ENCODE measurements around the gene HS3ST1.
"Not testable (repeated sequence)": the region's sequence is repeated elsewhere in the genome, so short reads cannot be mapped to it uniquely, and the experiment has no call there.

HS3ST1 gene

GRCh38 chr4:11397146-11397545, 31.5 kb downstream of the HS3ST1 start:
- Histone ChIP-seq H3F3A (ENCODE audit: low read depth) (no peaks in the 10 kb centered on the region), H3K4me3 (ENCODE audit: low read length, poor library complexity, severe bottlenecking) (no peak overlapping the region), H3K9me2 (replicated peaks; ENCODE audit: low read depth, low read length) (no peaks in the 10 kb centered on the region), H3K4me2 (ENCODE audit: low read depth, low read length, poor library complexity, severe bottlenecking) (no peak overlapping the region), H3K4me1 (ENCODE audit: insufficient read depth, low read length, poor library complexity, severe bottlenecking) (peaks cover 4% of the 10 kb centered on the region), H4K20me1 (ENCODE audit: insufficient read depth, low read length, poor library complexity, severe bottlenecking) (no peaks in the 10 kb centered on the region), H3K27me3 (ENCODE audit: insufficient read depth, low read length, poor library complexity, severe bottlenecking) (no peaks in the 10 kb centered on the region), H3K9me3 (ENCODE audit: insufficient read depth, low read depth, low read length) (no peaks in the 10 kb centered on the region), H3K36me3 (ENCODE audit: insufficient read depth, low read length) (no peaks in the 10 kb centered on the region), H3K79me2 (ENCODE audit: insufficient read depth, low read length) (no peaks in the 10 kb centered on the region), H2AFZ (ENCODE audit: low read length) (no peak overlapping the region), H3K9ac (ENCODE audit: low read depth, low read length, poor library complexity, severe bottlenecking) (no peak overlapping the region)
- no peak for TF ChIP-seq CTCF (conservative IDR thresholded peaks at IDR 0.05; ENCODE audit: low read length)
- TF ChIP-seq EZH2phosphoT487 (IDR thresholded peaks at IDR 0.05; ENCODE audit: borderline replicate concordance): no peak

- no peaks in the 10 kb centered on the region for H3K9me2 ChIP-seq (replicated peaks; ENCODE audit: low read depth, low read length)
- no peaks in the 10 kb centered on the region for H3K79me2 ChIP-seq (ENCODE audit: insufficient read depth, low read length)
- H3K36me3 ChIP-seq (ENCODE audit: insufficient read depth, low read length): no peaks in the 10 kb centered on the region
- H3K4me1 ChIP-seq (ENCODE audit: insufficient read depth, low read length, poor library complexity, severe bottlenecking): peaks cover 4% of the 10 kb centered on the region
- no peaks in the 10 kb centered on the region for H3K27me3 ChIP-seq (ENCODE audit: insufficient read depth, low read length, poor library complexity, severe bottlenecking)
- no peak overlapping the region for H3K9ac ChIP-seq (ENCODE audit: low read depth, low read length, poor library complexity, severe bottlenecking)
- H3K4me3 ChIP-seq (ENCODE audit: low read length, poor library complexity, severe bottlenecking): no peak overlapping the region
- H3K9me3 ChIP-seq (ENCODE audit: insufficient read depth, low read depth, low read length): no peaks in the 10 kb centered on the region
- H3K4me2 ChIP-seq (ENCODE audit: low read depth, low read length, poor library complexity, severe bottlenecking): no peak overlapping the region
- TF ChIP-seq CTCF (conservative IDR thresholded peaks at IDR 0.05; ENCODE audit: low read length) (no peak), EZH2phosphoT487 (IDR thresholded peaks at IDR 0.05; ENCODE audit: borderline replicate concordance) (no peak)
- no peak overlapping the region for H2AFZ ChIP-seq (ENCODE audit: low read length)
- H3F3A ChIP-seq (ENCODE audit: low read depth): no peaks in the 10 kb centered on the region
- H4K20me1 ChIP-seq (ENCODE audit: insufficient read depth, low read length, poor library complexity, severe bottlenecking): no peaks in the 10 kb centered on the region
These were observed 35.1 kb downstream of the HS3ST1 start for GRCh38 chr4:11393551-11393950.

GRCh38 chr4:11384072-11384471, 44.6 kb downstream of the HS3ST1 start:
- H3K9ac ChIP-seq (ENCODE audit: low read depth, low read length, poor library complexity, severe bottlenecking); H3K4me1 ChIP-seq (ENCODE audit: insufficient read depth, low read length, poor library complexity, severe bottlenecking); H3K4me2 ChIP-seq (ENCODE audit: low read depth, low read length, poor library complexity, severe bottlenecking); H3F3A ChIP-seq (ENCODE audit: low read depth); H3K79me2 ChIP-seq (ENCODE audit: insufficient read depth, low read length); H3K9me3 ChIP-seq (ENCODE audit: insufficient read depth, low read depth, low read length); H3K4me3 ChIP-seq (ENCODE audit: low read length, poor library complexity, severe bottlenecking); H4K20me1 ChIP-seq (ENCODE audit: insufficient read depth, low read length, poor library complexity, severe bottlenecking); H3K27me3 ChIP-seq (ENCODE audit: insufficient read depth, low read length, poor library complexity, severe bottlenecking); H3K9me2 ChIP-seq (replicated peaks; ENCODE audit: low read depth, low read length); H3K36me3 ChIP-seq (ENCODE audit: insufficient read depth, low read length); H2AFZ ChIP-seq (ENCODE audit: low read length): not testable (repeated sequence)

GRCh38 chr4:11376571-11376970, 52.1 kb downstream of the HS3ST1 start:
- H3K4me2 ChIP-seq (ENCODE audit: low read depth, low read length, poor library complexity, severe bottlenecking): no peak overlapping the region
- H3F3A ChIP-seq (ENCODE audit: low read depth): no peaks in the 10 kb centered on the region
- TF ChIP-seq CTCF (conservative IDR thresholded peaks at IDR 0.05; ENCODE audit: low read length): no peak
- no peak for TF ChIP-seq EZH2phosphoT487 (IDR thresholded peaks at IDR 0.05; ENCODE audit: borderline replicate concordance)
- H3K79me2 ChIP-seq (ENCODE audit: insufficient read depth, low read length): no peaks in the 10 kb centered on the region
- H3K9me3 ChIP-seq (ENCODE audit: insufficient read depth, low read depth, low read length): no peaks in the 10 kb centered on the region
- H3K27me3 ChIP-seq (ENCODE audit: insufficient read depth, low read length, poor library complexity, severe bottlenecking): no peaks in the 10 kb centered on the region
- no peak overlapping the region for H3K9ac ChIP-seq (ENCODE audit: low read depth, low read length, poor library complexity, severe bottlenecking)
- H3K4me1 ChIP-seq (ENCODE audit: insufficient read depth, low read length, poor library complexity, severe bottlenecking): peaks cover 10% of the 10 kb centered on the region
- H3K9me2 ChIP-seq (replicated peaks; ENCODE audit: low read depth, low read length): no peaks in the 10 kb centered on the region
- no peak overlapping the region for H3K4me3 ChIP-seq (ENCODE audit: low read length, poor library complexity, severe bottlenecking)
- H2AFZ ChIP-seq (ENCODE audit: low read length): no peak overlapping the region
- H3K36me3 ChIP-seq (ENCODE audit: insufficient read depth, low read length): no peaks in the 10 kb centered on the region
- H4K20me1 ChIP-seq (ENCODE audit: insufficient read depth, low read length, poor library complexity, severe bottlenecking): no peaks in the 10 kb centered on the region

Measured in Loucy (cell line).